Subcutaneous abdominal adipose tissue (tissue), 5 donors: ENCODE measurements around the gene LRRC8B.

ENCODE experiments used
- H3K27ac ChIP-seq: one replicate; pipeline ENCODE4 v1.7.0; 2013; ENCODE audit warnings: low read depth, mild to moderate bottlenecking, inconsistent platforms, low read length, moderate library complexity
- H3K27me3 ChIP-seq, 5 donors: one replicate each; pipeline ENCODE4 v1.7.0; 2013; ENCODE audit warnings: low read length in 5 of 5, inconsistent platforms in 1 of 5; ENCODE audit not compliant: control insufficient read depth in 5 of 5, insufficient read depth in 4 of 5
- H3K36me3 ChIP-seq, 5 donors: one replicate each; pipeline ENCODE4 v1.7.0; 2013; ENCODE audit warnings: low read length in 5 of 5; ENCODE audit not compliant: control insufficient read depth in 5 of 5, insufficient read depth in 5 of 5
- H3K4me1 ChIP-seq, 5 donors: one replicate each; pipeline ENCODE4 v1.7.0; 2013; ENCODE audit warnings: low read length in 5 of 5, mild to moderate bottlenecking in 3 of 5, moderate library complexity in 1 of 5; ENCODE audit not compliant: control insufficient read depth in 5 of 5, insufficient read depth in 5 of 5
- H3K4me3 ChIP-seq, 5 donors: one replicate each; pipeline ENCODE4 v1.7.0; 2013; ENCODE audit warnings: low read length in 5 of 5, low read depth in 1 of 5
- H3K9ac ChIP-seq, 5 donors: one replicate each; pipeline ENCODE4 v1.7.0; 2013; ENCODE audit warnings: low read length in 5 of 5, mild to moderate bottlenecking in 4 of 5, moderate library complexity in 3 of 5
- H3K9me3 ChIP-seq, 5 donors: one replicate each; pipeline ENCODE4 v1.7.0; 2013; ENCODE audit warnings: low read length in 5 of 5; ENCODE audit not compliant: control insufficient read depth in 5 of 5
- donor health status: healthy.
- donor health status: healthy.
- donor health status: healthy.
- donor health status: healthy.
- donor health status: healthy.

LRRC8B gene

DNA sequence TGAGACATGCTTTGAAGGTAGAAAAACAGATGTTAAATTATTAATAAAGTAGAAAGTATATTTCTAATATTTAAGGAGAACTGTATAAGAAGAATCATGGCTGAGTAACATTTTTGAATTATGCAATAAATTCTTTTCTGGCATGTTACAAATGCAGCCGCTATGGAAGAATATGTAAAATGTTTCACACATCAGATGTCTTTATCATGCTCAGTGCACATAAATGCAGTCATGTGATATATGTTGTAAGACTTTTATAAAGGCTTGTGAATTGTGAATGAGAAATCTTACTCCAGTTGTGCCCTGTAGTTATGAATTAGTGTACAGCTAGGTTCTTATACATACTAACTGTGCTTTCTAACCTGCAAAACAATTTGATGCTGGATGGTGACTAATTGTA, 53.5 kb downstream of the LRRC8B start:
- H3K9me3 ChIP-seq: no peaks in the 10 kb centered on the region
- H3K36me3 ChIP-seq: peaks cover 11 to 22% (median 20%) of the 10 kb centered on the region in 5 donors
- H3K27me3 ChIP-seq: no peaks in the 10 kb centered on the region
- H3K9ac ChIP-seq: no peak overlapping the region
- no peaks in the 10 kb centered on the region for H3K4me1 ChIP-seq
- H3K27ac ChIP-seq: no peak overlapping the region
- no peak overlapping the region for H3K4me3 ChIP-seq

DNA sequence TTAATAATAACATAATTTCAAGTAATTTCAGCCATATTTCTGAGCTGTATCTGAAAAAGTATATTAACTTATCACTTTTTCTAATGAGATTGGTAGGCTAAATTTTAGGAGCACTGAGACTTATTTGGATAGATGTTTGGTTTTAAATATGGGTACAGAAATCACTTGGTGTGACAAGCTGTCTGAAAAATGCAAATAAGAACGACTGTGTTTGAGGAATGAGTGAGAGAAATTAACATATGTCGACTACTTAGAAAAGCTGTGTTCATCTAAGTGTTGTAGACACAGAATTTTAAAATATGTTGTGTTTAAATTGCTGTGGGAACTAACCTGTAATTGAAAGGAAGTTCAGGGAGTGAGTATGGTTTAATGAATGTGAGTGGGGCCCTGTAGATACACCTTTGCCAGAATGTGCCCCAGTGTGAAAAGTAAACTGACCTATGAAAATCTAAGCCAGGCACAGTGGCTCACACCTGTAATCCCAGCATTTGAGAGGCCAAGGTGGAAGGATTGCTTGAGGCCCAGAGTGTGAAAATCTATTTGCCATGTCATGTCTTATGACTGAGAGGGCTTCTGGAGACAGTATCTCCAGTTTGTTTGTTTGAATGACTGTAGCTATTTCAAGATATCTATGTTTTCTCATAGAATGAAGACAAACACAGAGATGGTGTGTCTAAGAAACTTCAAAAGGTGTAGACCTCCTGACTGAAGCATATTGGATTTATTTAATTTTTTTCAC, 54.5 kb downstream of the LRRC8B start:
- Histone ChIP-seq H3K9me3 (no peaks in the 10 kb centered on the region), H3K36me3 (peaks cover 16 to 32% (median 28%) of the 10 kb centered on the region in 5 donors), H3K27ac (no peak overlapping the region), H3K4me3 (no peak overlapping the region), H3K27me3 (no peaks in the 10 kb centered on the region), H3K4me1 (no peaks in the 10 kb centered on the region), H3K9ac (no peak overlapping the region)

GRCh38 chr1:89580036-89580435, 55.4 kb downstream of the LRRC8B start:
- H3K4me3 ChIP-seq: no peak overlapping the region
- H3K27ac ChIP-seq: no peak overlapping the region
- no peaks in the 10 kb centered on the region for H3K27me3 ChIP-seq
- no peaks in the 10 kb centered on the region for H3K9me3 ChIP-seq
- no peak overlapping the region for H3K9ac ChIP-seq
- H3K4me1 ChIP-seq: no peaks in the 10 kb centered on the region
- peaks cover 16 to 34% (median 33%) of the 10 kb centered on the region in 5 donors for H3K36me3 ChIP-seq

DNA sequence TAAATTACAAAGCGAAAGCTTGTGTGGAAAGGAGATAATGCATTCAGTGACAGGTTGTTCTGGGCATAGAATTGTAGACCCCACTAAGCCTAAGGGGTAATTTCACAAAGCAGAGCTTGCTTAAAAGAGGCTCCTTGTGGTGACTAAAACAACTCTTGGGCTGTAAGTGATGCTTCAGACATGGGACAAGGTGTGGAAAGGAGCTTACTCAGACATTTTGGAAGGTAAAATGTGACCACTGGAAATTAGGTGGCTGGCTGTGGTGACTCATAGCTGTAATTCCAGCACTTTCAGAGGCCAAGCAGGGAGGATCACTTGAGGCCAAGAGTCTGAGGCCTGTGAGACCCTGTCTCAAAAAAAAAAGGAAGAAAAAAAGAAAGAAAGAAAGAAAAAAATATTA, 57.2 kb downstream of the LRRC8B start:
- peaks cover 16 to 33% (median 31%) of the 10 kb centered on the region in 5 donors for H3K36me3 ChIP-seq
- no peak overlapping the region for H3K9ac ChIP-seq
- H3K4me1 ChIP-seq: no peaks in the 10 kb centered on the region
- H3K9me3 ChIP-seq: no peaks in the 10 kb centered on the region
- H3K4me3 ChIP-seq: no peak overlapping the region
- no peak overlapping the region for H3K27ac ChIP-seq
- no peaks in the 10 kb centered on the region for H3K27me3 ChIP-seq

GRCh38 chr1:89582571-89582970, 57.9 kb downstream of the LRRC8B start:
- Histone ChIP-seq H3K27ac (no peak overlapping the region), H3K9me3 (no peaks in the 10 kb centered on the region), H3K9ac (no peak overlapping the region), H3K4me1 (no peaks in the 10 kb centered on the region), H3K27me3 (no peaks in the 10 kb centered on the region), H3K36me3 (peaks cover 16 to 33% (median 31%) of the 10 kb centered on the region in 5 donors), H3K4me3 (no peak overlapping the region)

GRCh38 chr1:89584211-89584610, 59.6 kb downstream of the LRRC8B start:
- Histone ChIP-seq H3K27ac (no peak overlapping the region), H3K36me3 (peaks cover 16 to 33% (median 31%) of the 10 kb centered on the region in 5 donors), H3K4me3 (no peak overlapping the region)

DNA sequence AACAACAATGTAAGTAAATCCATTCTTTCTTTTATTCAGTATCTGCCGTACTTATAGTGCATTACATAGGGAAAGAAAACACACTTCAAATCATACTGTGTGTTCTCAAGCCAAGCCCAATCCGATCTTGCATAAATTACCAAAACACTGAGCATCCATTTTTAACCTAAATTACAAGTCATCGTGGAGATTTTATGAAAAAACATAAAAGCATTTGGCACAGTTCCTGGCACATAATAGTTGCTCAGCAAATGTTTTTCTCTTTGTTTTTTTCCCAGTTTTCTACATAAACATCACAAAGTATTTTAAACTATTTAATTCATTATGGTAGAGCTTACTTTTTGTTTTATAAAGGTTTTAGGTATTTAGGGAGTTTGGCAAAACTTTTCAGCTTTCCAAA, 60.2 kb downstream of the LRRC8B start:
- Histone ChIP-seq H3K36me3 (peaks cover 16 to 32% (median 29%) of the 10 kb centered on the region in 5 donors), H3K27ac (no peak overlapping the region), H3K27me3 (no peaks in the 10 kb centered on the region), H3K9me3 (no peaks in the 10 kb centered on the region), H3K4me1 (peaks cover 0 to 2% (median 0%) of the 10 kb centered on the region in 5 donors), H3K4me3 (no peak overlapping the region), H3K9ac (no peak overlapping the region)

More at GRCh38 chr1:89584211-89584610, 59.6 kb downstream of the LRRC8B start:
- no peak overlapping the region for H3K9ac ChIP-seq
- H3K4me1 ChIP-seq: no peaks in the 10 kb centered on the region
- H3K27me3 ChIP-seq: no peaks in the 10 kb centered on the region
- no peaks in the 10 kb centered on the region for H3K9me3 ChIP-seq

- Histone ChIP-seq H3K4me1 (peaks cover 0 to 11% (median 9%) of the 10 kb centered on the region in 5 donors), H3K27ac (no peak overlapping the region), H3K9ac (no peak overlapping the region)
These were observed 63.1 kb downstream of the LRRC8B start for GRCh38 chr1:89587729-89588161.

GRCh38 chr1:89588480-89588879, 63.9 kb downstream of the LRRC8B start:
- Histone ChIP-seq H3K4me3 (no peak overlapping the region), H3K27me3 (no peaks in the 10 kb centered on the region), H3K9me3 (no peaks in the 10 kb centered on the region), H3K4me1 (peaks cover 0 to 11% (median 9%) of the 10 kb centered on the region in 5 donors), H3K9ac (no peak overlapping the region), H3K36me3 (peaks cover 1 to 14% (median 8%) of the 10 kb centered on the region in 5 donors), H3K27ac (no peak overlapping the region)

More at GRCh38 chr1:89587729-89588161, 63.1 kb downstream of the LRRC8B start:
- Histone ChIP-seq H3K36me3 (peaks cover 8 to 19% (median 15%) of the 10 kb centered on the region in 5 donors), H3K27me3 (no peaks in the 10 kb centered on the region), H3K9me3 (no peaks in the 10 kb centered on the region), H3K4me3 (no peak overlapping the region)

DNA sequence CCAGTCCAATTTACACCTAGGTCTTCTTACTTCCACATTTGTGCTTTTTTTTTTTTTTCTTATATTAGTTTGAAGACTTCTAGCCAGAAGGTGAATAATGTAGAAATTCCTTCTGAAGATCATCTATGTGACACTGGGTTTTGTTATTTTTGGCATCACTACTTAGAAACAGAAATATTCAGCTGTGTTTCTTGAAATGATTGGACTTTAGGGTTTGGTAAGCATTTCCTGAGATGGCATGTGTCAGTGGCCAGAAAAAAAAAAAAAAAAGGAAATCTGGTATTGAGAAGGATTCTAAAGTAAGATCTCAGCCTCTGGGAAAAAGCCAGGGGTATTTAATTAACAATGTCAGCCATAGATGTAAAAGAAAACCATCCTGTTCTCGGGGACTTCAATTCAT, 64.9 kb downstream of the LRRC8B start:
- Histone ChIP-seq H3K27ac (no peak overlapping the region), H3K27me3 (no peaks in the 10 kb centered on the region), H3K36me3 (peaks cover 0 to 13% (median 0%) of the 10 kb centered on the region in 5 donors), H3K4me3 (no peak overlapping the region), H3K4me1 (peaks cover 0 to 11% (median 9%) of the 10 kb centered on the region in 5 donors), H3K9ac (no peak overlapping the region), H3K9me3 (no peaks in the 10 kb centered on the region)
